WERI-Rb-1 (cell line): ENCODE data around the gene ZNF660.
A peak's percentile ranks its signal among the peaks of the same experiment; 100 is the strongest.
"Not testable (repeated sequence)": the region's sequence is repeated elsewhere in the genome, so short reads cannot be mapped to it uniquely, and the experiment has no call there.

Experiments used
- DNase-seq: peaks from one replicate; pipeline ENCODE4 v3.0.0-alpha.2; 2020
- H3K27ac ChIP-seq: fragments of 250-450 bp; sonication (Bioruptor Pico); 2 replicates; pipeline ENCODE4 v1.5.1; 2020; ENCODE audit warnings: mild to moderate bottlenecking, moderate library complexity
- H3K27me3 ChIP-seq: fragments of 250-450 bp; sonication (Bioruptor Pico); 2 replicates; pipeline ENCODE4 v1.5.1; 2021; ENCODE audit warnings: mild to moderate bottlenecking, low read depth, moderate library complexity; ENCODE audit not compliant: insufficient read depth, severe bottlenecking
- H3K36me3 ChIP-seq: fragments of 250-450 bp; sonication (Bioruptor Pico); 2 replicates; pipeline ENCODE4 v1.5.1; 2020; ENCODE audit warnings: mild to moderate bottlenecking, moderate library complexity
- H3K4me3 ChIP-seq: 2 replicates; pipeline ENCODE4 v1.5.1; 2011; ENCODE audit warnings: low read depth, mild to moderate bottlenecking, control low read depth, low read length
- H3K9me3 ChIP-seq: fragments of 250-450 bp; sonication (Bioruptor Pico); 2 replicates; pipeline ENCODE4 v1.5.1; 2021; ENCODE audit warnings: mild to moderate bottlenecking, moderate library complexity; ENCODE audit not compliant: severe bottlenecking
- TF ChIP-seq, protein P1 (sequence below): IDR thresholded peaks from 2 replicates; pipeline ENCODE4 v1.5.1; 2011; ENCODE audit warnings: low read depth, mild to moderate bottlenecking, control low read depth, inconsistent platforms, low read length

Gene ZNF660

DNA sequence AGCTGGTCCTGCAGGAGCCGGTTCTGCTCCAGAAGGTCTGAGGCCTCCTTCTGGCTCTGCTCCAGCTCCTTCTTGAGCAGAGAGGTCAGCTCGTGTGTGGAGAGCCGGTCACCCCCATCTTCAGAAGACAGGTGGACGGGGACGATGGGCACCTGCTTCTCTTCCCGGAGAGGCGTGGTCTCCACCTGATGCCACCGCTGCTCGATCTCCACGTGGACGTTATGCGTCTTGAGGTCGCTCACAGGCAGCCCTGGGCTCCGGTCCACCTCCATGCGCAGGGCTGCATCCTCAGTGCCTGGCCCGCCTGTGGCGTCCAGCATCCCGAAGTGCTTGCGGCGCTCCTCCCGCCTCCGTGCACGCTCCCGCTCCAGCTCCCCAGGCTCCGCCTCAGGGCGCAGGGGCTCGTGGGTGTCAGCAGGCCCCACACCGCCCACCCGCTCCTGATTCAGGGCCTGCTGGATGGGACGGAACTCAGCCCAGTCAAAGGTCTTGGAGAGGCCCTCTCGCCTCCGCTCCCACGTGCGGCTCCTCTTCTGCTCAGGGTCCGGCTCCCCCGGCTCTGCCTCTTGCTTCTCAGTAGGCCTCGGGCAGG lies 5.7 kb upstream of the ZNF660 start:
- H3K27me3 ChIP-seq, H3K9me3 ChIP-seq, H3K27ac ChIP-seq, H3K4me3 ChIP-seq, DNase-seq: not testable (repeated sequence)
- peaks cover 18% of the 10 kb centered on the region for H3K36me3 ChIP-seq

DNA sequence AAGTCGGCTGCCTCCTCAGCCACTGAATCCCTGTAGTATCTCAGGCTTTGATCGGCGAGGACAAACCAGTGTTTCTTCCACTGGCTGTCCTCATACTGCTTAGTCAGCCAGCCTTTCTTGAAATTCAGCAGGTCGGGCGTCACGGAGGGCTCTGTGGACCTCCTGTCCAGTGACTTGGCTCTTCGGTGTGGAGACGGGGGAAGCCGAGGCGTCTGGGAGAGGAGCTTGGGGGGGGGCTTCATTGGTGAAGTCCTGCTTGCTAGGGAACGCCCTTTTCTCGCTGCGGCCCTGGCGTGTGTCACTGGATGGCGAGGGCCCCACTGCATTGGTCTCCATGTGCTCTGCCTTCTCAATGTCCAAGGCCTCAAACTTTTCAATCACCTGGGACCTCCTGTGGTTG lies 5.0 kb upstream of the ZNF660 start:
- not testable (repeated sequence) for H3K4me3 ChIP-seq, H3K27me3 ChIP-seq, H3K27ac ChIP-seq, DNase-seq, H3K9me3 ChIP-seq
- H3K36me3 ChIP-seq = peaks cover 13% of the 10 kb centered on the region

DNA sequence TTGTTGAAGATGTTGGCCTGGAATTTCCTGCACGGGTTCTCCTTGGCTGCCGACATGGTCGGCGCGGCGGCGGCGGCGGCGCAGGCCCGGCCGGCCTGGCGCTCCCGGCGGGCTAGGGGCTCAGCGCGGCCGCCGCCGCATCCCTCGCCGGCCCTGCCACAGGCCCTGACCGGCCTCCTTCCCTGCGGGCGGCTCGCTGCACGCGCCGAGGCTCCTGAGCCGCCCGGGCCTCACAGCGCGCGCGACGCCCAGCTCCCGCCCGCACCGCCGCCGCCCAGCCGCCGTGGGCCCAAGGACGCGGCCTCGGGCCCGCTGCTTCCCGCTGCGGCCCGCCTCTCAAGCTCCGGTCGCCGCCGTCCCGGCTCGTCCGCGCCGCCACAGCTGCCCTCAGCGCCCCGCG lies 3.8 kb upstream of the ZNF660 start:
- H3K27ac ChIP-seq, H3K9me3 ChIP-seq, H3K4me3 ChIP-seq, DNase-seq, H3K27me3 ChIP-seq: not testable (repeated sequence)
- peaks cover 15% of the 10 kb centered on the region for H3K36me3 ChIP-seq

DNA sequence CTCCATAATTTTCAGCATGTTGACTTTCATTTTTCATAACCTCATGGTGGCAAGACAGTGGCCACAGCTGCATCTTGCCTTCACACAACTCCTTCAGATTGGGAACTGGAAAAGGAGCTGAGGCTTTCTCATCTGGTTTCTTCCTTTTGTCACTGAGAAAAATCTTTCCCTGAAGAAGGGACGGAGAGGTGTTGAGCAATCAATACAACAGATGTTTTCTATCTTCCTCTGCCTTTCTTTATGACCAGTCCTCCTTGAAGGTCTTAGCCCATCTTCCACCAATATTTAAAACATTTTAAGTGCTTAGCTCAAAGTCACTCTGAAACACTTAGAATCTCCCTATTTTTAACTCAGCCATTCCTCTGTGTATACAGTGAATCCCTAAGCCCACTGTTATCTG lies 11.9 kb downstream of the ZNF660 start:
- Histone ChIP-seq H3K4me3 (no peak overlapping the region), H3K36me3 (peaks cover 51% of the 10 kb centered on the region), H3K27ac (no peak overlapping the region), H3K9me3 (peaks cover 10% of the 10 kb centered on the region), H3K27me3 (no peaks in the 10 kb centered on the region)
- no peak for DNase-seq
- TF ChIP-seq, protein P1, sequence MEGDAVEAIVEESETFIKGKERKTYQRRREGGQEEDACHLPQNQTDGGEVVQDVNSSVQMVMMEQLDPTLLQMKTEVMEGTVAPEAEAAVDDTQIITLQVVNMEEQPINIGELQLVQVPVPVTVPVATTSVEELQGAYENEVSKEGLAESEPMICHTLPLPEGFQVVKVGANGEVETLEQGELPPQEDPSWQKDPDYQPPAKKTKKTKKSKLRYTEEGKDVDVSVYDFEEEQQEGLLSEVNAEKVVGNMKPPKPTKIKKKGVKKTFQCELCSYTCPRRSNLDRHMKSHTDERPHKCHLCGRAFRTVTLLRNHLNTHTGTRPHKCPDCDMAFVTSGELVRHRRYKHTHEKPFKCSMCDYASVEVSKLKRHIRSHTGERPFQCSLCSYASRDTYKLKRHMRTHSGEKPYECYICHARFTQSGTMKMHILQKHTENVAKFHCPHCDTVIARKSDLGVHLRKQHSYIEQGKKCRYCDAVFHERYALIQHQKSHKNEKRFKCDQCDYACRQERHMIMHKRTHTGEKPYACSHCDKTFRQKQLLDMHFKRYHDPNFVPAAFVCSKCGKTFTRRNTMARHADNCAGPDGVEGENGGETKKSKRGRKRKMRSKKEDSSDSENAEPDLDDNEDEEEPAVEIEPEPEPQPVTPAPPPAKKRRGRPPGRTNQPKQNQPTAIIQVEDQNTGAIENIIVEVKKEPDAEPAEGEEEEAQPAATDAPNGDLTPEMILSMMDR = no peak

DNA sequence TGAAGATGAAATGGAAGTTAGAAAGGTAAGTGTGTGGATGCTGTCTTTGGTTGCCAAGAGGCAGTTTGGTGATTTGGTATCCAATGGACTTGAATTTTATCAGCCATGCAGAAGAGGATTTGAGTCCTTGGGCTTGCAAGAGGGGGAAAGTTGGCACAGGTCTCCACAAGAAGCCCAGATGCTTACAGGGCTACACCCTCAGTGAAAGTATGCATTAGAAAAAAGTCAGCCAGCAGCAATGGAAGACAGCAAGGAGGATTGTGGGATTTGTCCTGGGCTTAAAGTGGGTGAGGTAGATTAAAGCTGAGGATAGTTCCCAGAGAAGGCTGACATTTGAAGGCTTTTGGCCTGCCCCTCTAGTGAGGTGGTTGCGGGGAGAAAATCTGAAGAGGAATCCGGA lies 17.0 kb downstream of the ZNF660 start:
- Histone ChIP-seq H3K9me3 (no peaks in the 10 kb centered on the region), H3K4me3 (no peak overlapping the region)

DNA sequence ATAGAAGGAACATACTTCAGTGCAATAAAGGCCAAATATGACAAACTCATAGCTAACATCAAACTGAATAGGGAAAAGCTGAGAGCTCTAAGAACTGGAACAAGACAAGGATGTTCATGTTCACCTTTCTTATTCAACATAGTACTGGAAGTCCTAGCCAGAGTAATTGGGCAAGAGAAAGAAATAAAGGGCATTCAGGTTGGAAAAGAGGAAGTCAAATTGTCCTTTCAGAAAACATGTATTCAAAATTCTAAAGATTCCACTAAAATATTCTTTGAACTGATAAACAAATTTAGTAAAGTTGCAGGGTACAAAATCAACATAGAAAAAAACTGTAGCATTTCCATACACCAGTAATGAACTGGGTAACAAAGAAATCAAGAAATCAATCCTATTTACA lies 27.9 kb downstream of the ZNF660 start:
- Histone ChIP-seq H3K36me3 (no peaks in the 10 kb centered on the region), H3K4me3 (no peak overlapping the region), H3K27me3 (no peaks in the 10 kb centered on the region), H3K9me3 (no peaks in the 10 kb centered on the region), H3K27ac (no peak overlapping the region)
- DNase-seq = no peak
- TF ChIP-seq, protein P1 = no peak

More for the DNA sequence above, 17.0 kb downstream of the ZNF660 start:
- Histone ChIP-seq H3K27me3 (no peaks in the 10 kb centered on the region), H3K36me3 (peaks cover 8% of the 10 kb centered on the region), H3K27ac (no peak overlapping the region)
- DNase-seq = no peak
- TF ChIP-seq, protein P1 = no peak

DNA sequence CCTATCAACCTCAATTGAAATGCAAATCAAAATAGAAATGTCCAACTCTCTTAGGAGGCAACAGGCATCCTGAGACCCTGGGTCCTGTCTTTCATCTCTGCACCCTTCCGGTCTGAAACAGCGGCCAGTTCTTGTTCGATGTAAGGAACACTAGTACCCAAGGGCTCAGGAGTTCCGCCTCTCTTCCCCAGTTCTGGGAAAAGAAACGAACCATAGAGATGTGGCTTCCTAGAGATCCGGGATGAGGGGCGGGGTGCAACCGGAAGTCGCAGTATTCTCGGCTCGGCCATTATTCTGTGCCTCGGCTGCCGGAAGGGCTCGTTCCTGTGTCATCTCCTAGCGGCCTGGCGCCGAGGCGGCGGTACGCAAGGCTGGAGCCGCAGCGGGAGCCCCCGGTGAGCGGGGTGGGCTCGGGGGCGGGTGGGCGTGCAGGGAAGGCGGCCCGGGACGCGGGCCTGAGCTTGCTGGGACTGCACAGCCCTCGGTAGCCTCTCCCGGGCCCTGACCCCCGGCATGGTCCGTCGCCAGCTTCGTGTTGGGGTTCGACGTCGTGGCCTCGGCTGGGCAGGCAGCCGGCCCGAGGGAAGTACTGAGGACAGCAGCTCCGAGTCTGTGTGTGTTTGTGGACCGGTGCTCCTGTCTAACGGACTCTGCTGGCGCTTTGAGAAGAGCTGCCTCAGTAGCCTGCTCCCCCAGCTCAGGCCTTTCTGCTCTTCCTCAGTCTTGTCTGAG lies 40.2 kb downstream of the ZNF660 start, which contains the start of gene ZNF197:
Gene ZNF197 (plus strand): TSS at position 288 of the 732 bp plus-strand sequence. CDS start 4,119 bp downstream, outside the sequence.
- peaks cover 14% of the 10 kb centered on the region for H3K36me3 ChIP-seq
- no peaks in the 10 kb centered on the region for H3K9me3 ChIP-seq
- no peaks in the 10 kb centered on the region for H3K27me3 ChIP-seq
- DNase-seq = peak; percentile 93
- TF ChIP-seq, protein P1 = 0 out of 2 replicates have a peak, but pooled peaks have one; percentile 3
- H3K27ac ChIP-seq = peak within 1 kb of the TSS; percentile 92
- H3K4me3 ChIP-seq = peak within 1 kb of the TSS; percentile 72
